Endodermal cell (in vitro differentiated cells): Measurements from ENCODE around the gene PSEN1. TPM values are rescaled to one million over a fixed set of nuclear protein-coding genes. Genes with fewer than 3 reads are reported as not detected.

Experiments used
- DNase-seq: peaks from one replicate; pipeline ENCODE4 v3.0.0-alpha.2; 2017
- H3K27ac ChIP-seq: 2 replicates; pipeline ENCODE4 v1.5.1; 2013; ENCODE audit warnings: mild to moderate bottlenecking, low read depth, low read length, moderate library complexity
- H3K27me3 ChIP-seq: 2 replicates; pipeline ENCODE4 v1.6.1; 2013; ENCODE audit warnings: mild to moderate bottlenecking, low read length, moderate library complexity; ENCODE audit not compliant: insufficient read depth, control insufficient read depth, poor library complexity, severe bottlenecking
- H3K36me3 ChIP-seq: 2 replicates; pipeline ENCODE4 v1.7.0; 2013; ENCODE audit warnings: mild to moderate bottlenecking, low read length, moderate library complexity; ENCODE audit not compliant: control insufficient read depth, insufficient read depth
- H3K4me1 ChIP-seq: one replicate; pipeline ENCODE4 v1.7.0; 2013; ENCODE audit warnings: low read length; ENCODE audit not compliant: control insufficient read depth, insufficient read depth
- H3K4me3 ChIP-seq: 2 replicates; pipeline ENCODE4 v1.5.1; 2013; ENCODE audit warnings: mild to moderate bottlenecking, low read length, moderate library complexity
- H3K9ac ChIP-seq: 2 replicates; pipeline ENCODE4 v1.6.1; 2013; ENCODE audit warnings: mild to moderate bottlenecking, low read length, moderate library complexity; ENCODE audit not compliant: poor library complexity, severe bottlenecking; ENCODE audit errors: extremely low read depth
- H3K9me3 ChIP-seq: 2 replicates; pipeline ENCODE4 v1.6.1; 2013; ENCODE audit warnings: mild to moderate bottlenecking, low read length, moderate library complexity; ENCODE audit not compliant: control insufficient read depth
- H3K27ac Mint-ChIP-seq: 2 replicates; pipeline ENCODE4 v1.8.0; 2020; ENCODE audit warnings: mixed read lengths
- H3K27me3 Mint-ChIP-seq: 2 replicates; pipeline ENCODE4 v1.8.0; 2021; ENCODE audit warnings: mild to moderate bottlenecking, mixed read lengths; ENCODE audit not compliant: insufficient read depth
- H3K36me3 Mint-ChIP-seq: 2 replicates; pipeline ENCODE4 v1.8.0; 2020; ENCODE audit warnings: low read depth, mixed read lengths
- H3K4me1 Mint-ChIP-seq: 2 replicates; pipeline ENCODE4 v1.8.0; 2020; ENCODE audit warnings: mixed read lengths
- H3K4me3 Mint-ChIP-seq: 2 replicates; pipeline ENCODE4 v1.8.0; 2020; ENCODE audit warnings: mild to moderate bottlenecking, moderate library complexity, mixed read lengths
- H3K9me3 Mint-ChIP-seq: 2 replicates; pipeline ENCODE4 v1.8.0; 2020; ENCODE audit warnings: mild to moderate bottlenecking, mixed read lengths
- WGBS, 2 experiments: methylation state at CpG; one replicate each; pipeline versions ENCODE4 v1.1.5 to v1.1.7; 2013; ENCODE audit warnings: missing lambda C conversion rate in 2 of 2, mixed read lengths in 1 of 2; ENCODE audit not compliant: insufficient coverage in 1 of 2, insufficient read length in 1 of 2; 5-methylcytosine and 5-hydroxymethylcytosine counted together
- total RNA-seq, 2 donors: library from RNA; stranded (reverse); fragmentation: NEBNext Ultra II Directional in 1 of 2; extraction: Animal tissue kit (Norgen Biotek cat#: 25700) in 1 of 2; gene quantifications; 2 replicates in 1 of 2; 3 replicates in 1 of 2; pipeline ENCODE4 v1.2.1, GENCODE V29; 2021
- TF ChIP-seq, protein P1 (sequence below): fragments of 200-600 bp; sonication (generic); conservative IDR thresholded peaks from 2 replicates; pipeline ENCODE4 v1.5.0; 2021; ENCODE audit warnings: antibody characterized with exemption, mild to moderate bottlenecking

The PSEN1 gene
- total RNA-seq, 2 donors from 2014 or later = 45.7 to 49.9 TPM

DNA sequence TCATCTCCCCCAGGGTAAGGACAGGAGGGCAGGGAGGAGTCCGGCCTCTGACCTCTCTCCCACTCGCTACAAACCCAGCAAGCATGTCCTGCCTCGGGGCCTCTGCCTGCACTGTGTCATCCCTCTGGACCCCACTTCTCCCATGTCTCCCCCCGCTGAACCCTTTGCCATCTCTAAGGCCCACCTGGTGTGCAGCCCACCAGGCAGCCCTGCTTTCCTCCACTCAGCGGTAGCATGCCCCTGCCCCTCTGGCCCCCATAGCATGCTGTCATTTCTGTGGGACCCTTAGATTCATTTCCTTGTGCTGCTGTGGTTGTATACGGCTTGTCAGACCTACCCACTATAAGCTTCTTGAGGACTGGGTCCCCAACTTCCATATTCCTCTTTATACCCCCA lies 118.7 kb downstream of the PSEN1 start:
- Histone ChIP-seq H3K9ac (no peak overlapping the region), H3K27ac (no peak overlapping the region), H3K27me3 (no peaks in the 10 kb centered on the region), H3K4me3 (no peak overlapping the region), H3K36me3 (no peaks in the 10 kb centered on the region), H3K4me1 (no peaks in the 10 kb centered on the region), H3K9me3 (no peaks in the 10 kb centered on the region)
- Mint-ChIP-seq H3K9me3 (no peaks in the 10 kb centered on the region), H3K36me3 (peaks cover 4% of the 10 kb centered on the region), H3K27me3 (no peaks in the 10 kb centered on the region), H3K4me3 (no peak overlapping the region), H3K4me1 (no peaks in the 10 kb centered on the region), H3K27ac (no peak overlapping the region)
- DNase-seq = no peak
- TF ChIP-seq, protein P1, sequence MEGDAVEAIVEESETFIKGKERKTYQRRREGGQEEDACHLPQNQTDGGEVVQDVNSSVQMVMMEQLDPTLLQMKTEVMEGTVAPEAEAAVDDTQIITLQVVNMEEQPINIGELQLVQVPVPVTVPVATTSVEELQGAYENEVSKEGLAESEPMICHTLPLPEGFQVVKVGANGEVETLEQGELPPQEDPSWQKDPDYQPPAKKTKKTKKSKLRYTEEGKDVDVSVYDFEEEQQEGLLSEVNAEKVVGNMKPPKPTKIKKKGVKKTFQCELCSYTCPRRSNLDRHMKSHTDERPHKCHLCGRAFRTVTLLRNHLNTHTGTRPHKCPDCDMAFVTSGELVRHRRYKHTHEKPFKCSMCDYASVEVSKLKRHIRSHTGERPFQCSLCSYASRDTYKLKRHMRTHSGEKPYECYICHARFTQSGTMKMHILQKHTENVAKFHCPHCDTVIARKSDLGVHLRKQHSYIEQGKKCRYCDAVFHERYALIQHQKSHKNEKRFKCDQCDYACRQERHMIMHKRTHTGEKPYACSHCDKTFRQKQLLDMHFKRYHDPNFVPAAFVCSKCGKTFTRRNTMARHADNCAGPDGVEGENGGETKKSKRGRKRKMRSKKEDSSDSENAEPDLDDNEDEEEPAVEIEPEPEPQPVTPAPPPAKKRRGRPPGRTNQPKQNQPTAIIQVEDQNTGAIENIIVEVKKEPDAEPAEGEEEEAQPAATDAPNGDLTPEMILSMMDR = no peak
- WGBS, 2 experiments = 75 to 93% methylated on average over 4 to 6 of the region's 6 CpGs

DNA sequence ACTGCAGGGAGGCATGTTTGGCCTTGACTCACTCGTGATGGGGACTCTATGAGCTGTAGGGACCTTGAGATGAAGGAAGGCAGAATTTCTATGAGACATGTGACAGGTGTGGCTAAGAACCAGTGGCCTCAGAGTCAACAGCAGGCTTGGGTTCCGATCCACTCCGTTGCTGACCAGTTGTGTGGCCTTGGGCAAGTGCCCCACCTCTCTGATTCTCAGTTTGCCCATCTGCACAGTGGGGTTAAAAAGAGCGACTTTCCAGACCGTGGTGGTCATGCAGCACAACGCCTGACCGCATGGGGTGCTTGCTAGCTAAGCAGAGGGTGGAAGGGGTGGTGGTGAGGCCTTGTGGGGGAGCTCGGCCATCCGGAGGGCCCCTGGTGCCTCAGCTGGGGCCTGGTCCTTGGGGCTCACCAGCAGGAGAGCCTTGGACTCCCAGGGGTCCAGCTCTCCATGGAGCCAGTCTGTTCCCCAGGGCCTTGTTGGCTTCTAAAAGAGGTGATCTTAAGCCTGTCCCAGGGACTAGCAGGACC lies 119.5 kb downstream of the PSEN1 start:
- no peaks in the 10 kb centered on the region for H3K9me3 Mint-ChIP-seq
- H3K27ac Mint-ChIP-seq = no peak overlapping the region
- H3K4me1 Mint-ChIP-seq = no peaks in the 10 kb centered on the region
- no peak overlapping the region for H3K4me3 Mint-ChIP-seq
- Histone ChIP-seq H3K9ac (no peak overlapping the region), H3K27me3 (no peaks in the 10 kb centered on the region), H3K4me1 (no peaks in the 10 kb centered on the region), H3K9me3 (no peaks in the 10 kb centered on the region), H3K36me3 (no peaks in the 10 kb centered on the region), H3K27ac (no peak overlapping the region), H3K4me3 (no peak overlapping the region)
- TF ChIP-seq, protein P1 = no peak
- no peaks in the 10 kb centered on the region for H3K27me3 Mint-ChIP-seq
- peaks cover 4% of the 10 kb centered on the region for H3K36me3 Mint-ChIP-seq
- 89 to 100% methylated on average over 5 to 9 of the region's 9 CpGs for WGBS, 2 experiments
- no peak for DNase-seq

DNA sequence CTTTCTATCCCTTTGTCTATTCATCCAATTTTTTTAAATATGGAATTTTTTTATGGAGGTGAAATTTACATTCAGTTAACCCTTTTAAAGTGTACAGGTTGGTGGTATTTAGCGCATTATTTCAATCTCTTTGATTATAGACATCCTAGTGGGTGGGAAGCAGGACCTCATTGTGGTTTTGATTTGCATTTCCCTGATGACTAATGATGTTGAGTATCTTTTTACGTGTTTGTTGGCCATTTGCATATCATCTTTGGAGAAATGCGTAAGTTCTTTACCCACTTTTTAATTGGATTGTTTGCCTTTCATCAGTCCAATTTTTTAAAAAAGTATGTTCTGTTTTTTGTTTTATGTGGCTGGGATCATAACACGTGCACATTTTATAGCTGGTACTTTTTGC lies 121.8 kb downstream of the PSEN1 start:
- Mint-ChIP-seq H3K4me1 (no peaks in the 10 kb centered on the region), H3K36me3 (peaks cover 2% of the 10 kb centered on the region), H3K4me3 (no peak overlapping the region), H3K27me3 (no peaks in the 10 kb centered on the region), H3K9me3 (no peaks in the 10 kb centered on the region), H3K27ac (no peak overlapping the region)
- 98 to 100% methylated on average over 3 to 4 of the region's 4 CpGs for WGBS, 2 experiments
- H3K4me3 ChIP-seq = no peak overlapping the region
- H3K27me3 ChIP-seq = no peaks in the 10 kb centered on the region
- no peak overlapping the region for H3K9ac ChIP-seq
- TF ChIP-seq, protein P1 = no peak
- H3K27ac ChIP-seq = no peak overlapping the region
- no peaks in the 10 kb centered on the region for H3K4me1 ChIP-seq
- DNase-seq = no peak
- no peaks in the 10 kb centered on the region for H3K9me3 ChIP-seq
- H3K36me3 ChIP-seq = no peaks in the 10 kb centered on the region
